ENCODE measurements around the gene DPH7.

DNA sequence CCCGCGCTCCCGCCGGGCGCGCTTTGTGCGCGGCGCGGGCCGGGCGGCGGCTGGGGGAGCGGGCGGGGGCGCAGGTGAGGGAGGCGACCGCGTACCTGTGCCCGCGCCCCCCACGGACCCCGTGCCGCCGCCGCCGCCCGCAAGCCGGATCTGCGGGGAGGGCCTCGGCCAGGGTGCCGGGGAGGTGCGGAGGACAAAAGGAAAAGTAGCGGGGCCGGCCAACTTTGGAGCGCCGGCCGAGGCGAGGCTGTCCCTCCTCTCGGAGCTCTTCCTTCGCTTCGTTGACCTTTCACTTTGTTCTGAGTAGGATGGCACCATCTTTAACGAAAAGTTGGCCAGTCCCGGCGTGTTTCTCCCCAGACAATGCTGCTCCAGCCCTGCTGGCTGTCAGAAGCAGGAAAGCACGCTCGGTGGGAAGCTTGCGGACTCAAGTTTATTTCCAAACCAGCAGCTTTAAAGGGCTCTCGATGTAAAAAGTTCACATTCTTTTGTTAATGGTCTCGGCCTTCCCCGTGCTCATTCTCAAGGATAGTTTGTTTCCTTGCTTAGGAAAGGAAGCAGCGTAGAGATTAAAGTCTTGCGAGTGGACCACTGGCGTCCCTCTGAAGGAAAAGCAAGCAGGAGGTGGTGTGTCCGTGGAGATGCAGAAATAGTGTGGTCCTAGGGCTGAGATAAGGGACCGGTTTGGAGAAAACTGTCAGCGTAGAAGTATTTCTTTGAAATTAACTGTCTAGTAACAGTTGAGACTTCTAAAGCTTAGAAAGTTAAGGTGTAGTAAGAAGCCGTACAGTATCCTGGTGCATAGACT lies 40.7 kb upstream of the DPH7 start:
- TF ChIP-seq, protein P1, sequence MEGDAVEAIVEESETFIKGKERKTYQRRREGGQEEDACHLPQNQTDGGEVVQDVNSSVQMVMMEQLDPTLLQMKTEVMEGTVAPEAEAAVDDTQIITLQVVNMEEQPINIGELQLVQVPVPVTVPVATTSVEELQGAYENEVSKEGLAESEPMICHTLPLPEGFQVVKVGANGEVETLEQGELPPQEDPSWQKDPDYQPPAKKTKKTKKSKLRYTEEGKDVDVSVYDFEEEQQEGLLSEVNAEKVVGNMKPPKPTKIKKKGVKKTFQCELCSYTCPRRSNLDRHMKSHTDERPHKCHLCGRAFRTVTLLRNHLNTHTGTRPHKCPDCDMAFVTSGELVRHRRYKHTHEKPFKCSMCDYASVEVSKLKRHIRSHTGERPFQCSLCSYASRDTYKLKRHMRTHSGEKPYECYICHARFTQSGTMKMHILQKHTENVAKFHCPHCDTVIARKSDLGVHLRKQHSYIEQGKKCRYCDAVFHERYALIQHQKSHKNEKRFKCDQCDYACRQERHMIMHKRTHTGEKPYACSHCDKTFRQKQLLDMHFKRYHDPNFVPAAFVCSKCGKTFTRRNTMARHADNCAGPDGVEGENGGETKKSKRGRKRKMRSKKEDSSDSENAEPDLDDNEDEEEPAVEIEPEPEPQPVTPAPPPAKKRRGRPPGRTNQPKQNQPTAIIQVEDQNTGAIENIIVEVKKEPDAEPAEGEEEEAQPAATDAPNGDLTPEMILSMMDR (IDR thresholded peaks at IDR 0.05), result no peak
- peak in 1 of 3 donors; percentile 18 for TF ChIP-seq POLR2A (IDR thresholded peaks at IDR 0.05)
